ENCODE data around the gene ERI2. TPM values are rescaled to one million over a fixed set of nuclear protein-coding genes. Genes with fewer than 3 reads are reported as not detected.
"Not testable (repeated sequence)": the region's sequence is repeated elsewhere in the genome, so short reads cannot be mapped to it uniquely, and the experiment has no call there.

The ERI2 gene
- total RNA-seq, 1 donor from 2014 or later, result 27.1 TPM

DNA sequence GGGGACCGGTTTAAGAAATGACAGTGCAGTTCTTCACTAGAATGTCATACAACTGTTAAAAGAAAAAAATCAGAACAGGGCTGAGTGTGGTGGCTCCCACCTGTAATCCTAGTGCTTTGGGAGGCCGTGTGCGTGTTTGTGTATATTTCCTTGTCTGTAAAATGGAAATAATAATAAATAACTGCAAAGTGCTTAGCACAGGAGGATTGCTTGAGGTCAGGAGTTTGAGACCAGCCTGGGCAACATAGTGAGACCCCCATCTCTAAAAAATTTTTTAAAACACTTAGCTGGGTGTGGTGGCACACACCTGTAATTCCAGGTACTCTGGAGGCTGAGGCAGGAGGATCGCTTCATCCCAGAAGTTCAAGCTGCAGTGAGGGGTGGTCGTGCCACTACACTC lies 40.0 kb downstream of the ERI2 start:
- DNase-seq (ENCODE audit: low read depth), result no peak

DNA sequence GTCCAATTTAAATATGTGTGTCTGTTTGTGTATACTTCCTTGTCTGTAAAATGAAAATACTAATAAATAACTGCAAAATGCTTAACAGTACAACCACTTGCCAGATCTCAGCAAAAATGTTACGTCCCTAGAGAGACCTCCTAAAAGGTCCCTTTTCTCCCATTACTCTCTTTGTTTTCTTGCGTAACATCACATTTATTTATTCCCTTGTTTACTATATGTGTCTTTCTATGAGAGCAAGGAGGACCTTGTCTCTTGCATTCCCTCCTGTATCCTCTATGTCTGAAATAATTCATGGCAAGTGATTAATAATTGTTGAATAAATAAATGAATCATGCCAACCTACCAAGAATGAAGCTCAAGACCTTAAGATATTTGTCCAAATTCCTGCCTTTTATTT lies 40.5 kb downstream of the ERI2 start:
- DNase-seq (ENCODE audit: low read depth), result no peak

DNA sequence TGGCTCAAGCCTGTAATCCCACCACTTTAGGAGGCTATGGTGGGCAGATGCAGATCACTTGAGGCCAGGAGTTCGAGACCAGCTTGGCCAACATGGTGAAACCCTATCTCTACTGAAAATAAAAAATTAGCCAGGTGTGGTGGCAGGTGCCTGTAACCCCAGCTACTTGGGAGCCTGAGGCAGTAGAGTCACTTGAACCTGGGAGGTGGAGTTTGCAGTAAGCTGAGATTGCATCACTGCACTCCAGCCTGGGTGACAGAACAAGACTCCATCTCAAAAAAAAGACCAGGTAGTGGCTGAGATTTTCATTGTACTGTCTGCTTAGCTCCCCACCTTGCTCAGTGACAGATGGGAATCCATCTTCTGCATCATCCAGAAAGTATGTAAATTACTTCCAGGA lies 41.8 kb downstream of the ERI2 start:
- DNase-seq (ENCODE audit: low read depth), result not testable (repeated sequence)

DNA sequence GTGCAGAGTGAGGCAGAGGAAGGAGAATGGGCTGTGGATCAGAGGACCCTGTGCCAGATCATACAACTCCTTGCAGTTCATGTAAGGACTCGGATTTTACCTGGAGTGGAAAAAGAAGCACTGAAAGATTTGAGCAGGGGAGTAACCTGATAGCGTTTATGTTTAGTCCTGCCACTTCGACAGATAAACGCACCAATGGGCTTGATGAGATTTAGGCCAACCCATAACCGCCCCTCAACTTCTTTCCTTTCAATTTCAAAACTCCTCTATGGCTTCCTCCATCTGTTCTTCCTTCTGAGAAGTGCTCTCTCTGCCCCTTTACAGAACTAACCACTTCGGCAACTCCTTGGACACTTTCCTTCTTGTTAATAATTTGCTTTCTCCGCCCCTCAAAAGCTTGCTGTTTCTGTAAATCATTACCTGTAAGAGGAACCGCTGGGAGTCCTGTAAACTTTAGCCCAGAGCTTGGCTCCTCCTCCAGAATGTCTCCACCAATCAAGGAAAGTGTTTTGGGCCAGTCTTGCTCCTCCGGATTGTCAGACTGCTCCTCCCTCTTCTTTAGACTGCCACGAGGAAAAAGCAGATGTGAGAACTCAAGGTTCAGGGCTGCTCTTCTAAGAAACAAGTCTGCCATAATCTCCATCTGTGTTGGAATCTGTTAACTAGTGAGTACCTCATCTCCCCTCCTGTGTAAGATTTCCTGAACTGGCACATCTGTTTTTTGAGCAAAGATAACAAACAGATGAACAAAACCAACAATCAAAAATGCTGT lies 42.6 kb downstream of the ERI2 start, which contains the start of gene ACSM3:
Gene ACSM3, plus strand, starts transcription at position 554 of the 772 bp plus-strand sequence. CDS start 6,021 bp downstream, outside the sequence.
- peak; percentile 59 for DNase-seq (ENCODE audit: low read depth)

DNA sequence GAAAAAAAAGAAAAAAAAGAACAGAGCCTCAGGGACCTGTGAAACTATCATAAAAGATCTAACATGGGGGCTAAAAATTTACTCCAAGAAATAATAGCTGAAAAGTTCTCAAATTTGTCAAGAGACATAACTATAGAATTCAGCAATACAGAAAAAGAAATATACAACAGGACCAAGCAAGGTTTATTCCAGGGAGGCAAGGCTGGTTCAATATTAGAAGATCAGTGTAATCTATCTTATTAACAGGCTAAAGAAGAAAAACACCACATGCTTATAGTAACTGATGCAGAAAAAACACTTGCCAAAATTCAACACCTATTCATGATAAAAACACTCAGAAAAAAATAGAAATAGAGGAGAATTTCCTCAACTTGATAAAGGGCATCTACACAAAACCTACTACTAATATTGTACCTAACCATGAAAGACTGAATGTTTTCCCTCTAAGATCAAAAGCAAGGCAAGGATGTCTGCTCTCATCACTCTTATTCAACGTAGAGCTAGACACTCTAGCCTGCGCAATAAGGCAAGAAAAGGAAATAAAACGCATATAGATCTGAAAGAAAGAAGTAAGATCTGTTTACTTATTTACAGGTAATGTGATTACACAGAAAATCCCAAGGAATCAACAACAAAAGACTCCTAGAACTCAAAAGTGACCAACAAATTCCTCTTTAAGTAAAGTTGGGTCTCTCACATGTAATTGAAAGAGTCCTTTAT lies 43.7 kb downstream of the ERI2 start:
- DNase-seq (ENCODE audit: low read depth), result no peak

DNA sequence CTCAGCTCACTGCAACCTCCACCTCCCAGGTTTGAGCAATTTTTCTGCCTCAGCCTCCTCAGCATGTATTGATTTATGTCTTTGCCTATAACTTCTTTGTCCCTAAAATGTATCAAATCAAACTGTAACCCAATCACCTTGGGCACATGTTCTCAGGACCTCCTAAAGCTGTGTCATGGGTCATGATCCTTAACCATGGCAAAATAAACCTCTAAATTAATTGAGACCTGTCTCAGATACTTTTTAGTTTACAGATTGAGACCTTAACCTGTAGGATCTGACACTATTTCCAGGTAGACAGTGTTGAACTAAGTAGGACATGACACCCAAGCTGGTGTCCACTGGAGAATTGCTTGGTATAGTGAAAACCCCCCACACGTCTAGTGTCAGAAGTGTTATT lies 45.1 kb downstream of the ERI2 start:
- no peak for DNase-seq (ENCODE audit: low read depth)

DNA sequence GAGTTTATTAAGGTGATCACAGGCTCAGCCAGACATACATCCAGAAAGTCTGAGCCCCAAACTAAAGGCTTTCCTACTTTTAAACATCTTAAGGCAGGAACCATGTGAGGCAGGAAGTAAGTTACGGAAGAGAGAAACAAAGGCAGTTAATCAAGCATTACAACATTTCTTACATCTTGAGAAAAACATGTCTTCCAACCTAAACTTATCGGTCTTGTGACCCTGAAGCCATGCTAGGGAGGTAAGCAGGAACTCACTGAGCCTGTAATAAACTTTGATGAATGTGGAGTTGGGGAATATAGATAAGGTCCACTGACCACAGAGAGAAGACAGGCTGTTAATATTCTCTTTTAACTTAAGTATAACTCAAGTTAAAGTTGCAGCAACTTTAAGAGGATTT lies 45.9 kb downstream of the ERI2 start:
- no peak for DNase-seq (ENCODE audit: low read depth)

DNA sequence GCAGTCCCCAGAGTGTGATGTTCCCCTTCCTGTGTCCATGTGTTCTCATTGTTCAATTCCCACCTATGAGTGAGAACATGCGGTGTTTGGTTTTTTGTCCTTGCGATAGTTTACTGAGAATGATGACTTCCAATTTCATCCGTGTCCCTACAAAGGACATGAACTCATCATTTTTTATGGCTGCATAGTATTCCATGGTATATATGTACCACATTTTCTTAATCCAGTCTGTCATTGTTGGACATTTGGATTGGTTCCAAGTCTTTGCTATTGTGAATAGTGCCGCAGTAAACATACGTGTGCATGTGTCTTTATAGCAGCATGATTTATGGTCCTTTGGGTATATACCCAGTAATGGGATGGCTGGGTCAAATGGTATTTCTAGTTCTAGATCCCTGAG lies 50.5 kb downstream of the ERI2 start:
- DNase-seq (ENCODE audit: low read depth), result not testable (repeated sequence)

DNA sequence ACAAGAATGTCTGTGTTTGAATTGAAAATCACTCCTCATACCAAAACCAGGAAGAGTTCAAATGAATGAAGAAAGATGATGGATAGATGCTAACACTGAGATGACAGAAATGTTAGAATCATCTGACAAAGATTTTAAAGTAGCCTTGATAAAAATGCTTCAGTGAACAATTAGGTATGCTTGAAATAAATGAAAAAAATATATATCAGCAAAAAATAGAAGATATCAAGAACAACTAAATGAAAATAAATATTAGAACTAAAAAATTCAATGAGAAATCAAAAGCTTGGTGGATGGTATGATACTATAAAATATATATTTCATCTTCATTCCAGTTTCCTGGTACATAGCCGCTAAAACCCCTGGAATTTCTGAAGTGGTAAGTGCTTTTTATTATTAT lies 51.0 kb downstream of the ERI2 start:
- no peak for DNase-seq (ENCODE audit: low read depth)

DNA sequence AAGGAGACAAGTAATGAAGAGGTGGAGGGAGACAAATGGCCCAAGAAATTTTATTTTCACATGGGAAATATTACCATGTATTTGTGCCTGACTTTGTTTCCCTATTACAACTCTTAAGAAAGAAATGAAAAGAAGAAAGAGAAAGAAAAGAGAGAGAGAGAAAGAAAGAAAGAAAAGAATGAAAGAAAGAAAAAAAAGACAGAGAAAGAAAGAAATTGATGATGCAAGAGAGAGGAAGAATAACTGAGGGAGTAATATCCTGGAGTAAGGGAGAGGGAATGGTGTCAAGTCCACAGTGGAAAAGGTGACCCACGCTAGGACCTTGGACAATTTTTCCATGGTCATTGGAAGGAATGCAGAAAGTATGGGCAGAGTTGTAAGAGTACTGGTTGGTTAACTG lies 52.5 kb downstream of the ERI2 start:
- DNase-seq (ENCODE audit: low read depth), result no peak

DNA sequence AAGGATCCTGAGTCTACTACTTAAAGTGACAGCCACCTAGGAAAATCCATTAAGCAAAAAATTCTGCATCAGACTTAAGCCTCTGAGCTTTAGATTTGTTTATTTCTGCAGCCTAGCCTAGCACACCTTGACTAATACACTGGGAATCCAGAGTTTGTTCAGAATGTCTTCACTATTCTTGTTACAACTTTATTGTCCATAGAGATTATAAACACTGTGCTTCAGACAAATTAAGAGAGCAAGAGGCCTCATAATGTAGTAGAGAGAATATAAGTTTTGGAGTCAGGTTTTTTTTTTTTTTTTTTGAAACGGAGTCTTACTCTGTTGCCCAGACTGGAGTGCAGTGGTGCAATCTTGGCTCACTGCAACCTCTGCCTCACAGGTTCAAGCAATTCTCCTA lies 55.7 kb downstream of the ERI2 start:
- DNase-seq (ENCODE audit: low read depth), result no peak

DNA sequence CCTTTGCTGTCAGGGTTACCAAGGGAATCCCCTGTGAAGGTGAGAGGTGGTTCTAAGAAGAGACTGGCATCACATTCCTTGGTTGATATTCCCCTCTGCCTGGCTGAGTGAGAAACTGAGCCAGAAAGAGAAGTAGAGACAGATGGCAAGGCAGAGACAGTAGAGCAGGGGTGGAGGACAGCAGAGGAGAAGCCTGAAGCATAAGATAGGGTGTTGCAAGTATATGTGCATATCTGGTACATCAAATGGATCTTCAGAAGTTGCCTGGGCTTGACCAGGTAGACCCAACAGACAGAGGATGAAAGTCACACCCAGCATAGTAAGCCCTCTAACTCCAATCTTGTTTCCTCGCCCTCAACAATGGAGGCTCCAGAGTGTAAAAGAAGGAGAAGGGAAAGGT lies 56.8 kb downstream of the ERI2 start:
- DNase-seq (ENCODE audit: low read depth), result no peak

DNA sequence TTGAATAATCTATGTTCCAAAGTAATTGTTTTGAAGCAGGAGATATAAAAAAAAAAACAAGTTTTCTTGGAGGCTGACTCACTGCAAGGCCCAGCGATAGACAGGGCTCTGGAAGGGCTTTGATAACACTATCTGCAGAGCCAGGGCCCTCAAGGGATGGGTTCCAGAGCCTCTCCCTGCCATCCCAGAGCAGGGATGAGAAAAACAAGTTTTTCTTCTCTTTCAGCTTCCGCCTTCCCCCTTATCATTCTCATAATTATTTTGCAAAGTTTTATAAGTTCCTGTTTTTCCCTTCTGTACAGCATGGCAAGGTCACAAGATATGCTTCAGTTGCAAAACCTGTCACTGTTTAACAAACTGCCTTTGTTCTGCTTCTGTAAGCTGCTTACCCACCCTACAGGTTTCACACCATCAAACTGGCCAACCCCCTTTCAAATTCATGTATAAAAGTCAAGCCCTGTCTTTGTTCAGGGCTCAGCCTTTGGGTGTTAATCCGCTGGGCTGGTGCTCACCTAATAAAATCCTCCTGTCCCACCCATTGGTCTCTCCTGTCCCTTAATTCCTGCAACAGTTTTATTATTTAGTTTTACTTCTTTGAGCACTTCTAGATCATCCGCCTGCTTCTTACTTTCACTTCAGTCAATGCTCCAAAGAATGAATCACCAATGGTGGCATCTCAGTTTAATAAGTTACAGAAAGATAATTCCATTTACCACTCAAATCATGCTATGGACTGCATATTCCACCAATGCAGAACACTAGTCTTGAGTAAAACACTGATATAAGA lies 59.0 kb downstream of the ERI2 start:
- DNase-seq (ENCODE audit: low read depth), result no peak

DNA sequence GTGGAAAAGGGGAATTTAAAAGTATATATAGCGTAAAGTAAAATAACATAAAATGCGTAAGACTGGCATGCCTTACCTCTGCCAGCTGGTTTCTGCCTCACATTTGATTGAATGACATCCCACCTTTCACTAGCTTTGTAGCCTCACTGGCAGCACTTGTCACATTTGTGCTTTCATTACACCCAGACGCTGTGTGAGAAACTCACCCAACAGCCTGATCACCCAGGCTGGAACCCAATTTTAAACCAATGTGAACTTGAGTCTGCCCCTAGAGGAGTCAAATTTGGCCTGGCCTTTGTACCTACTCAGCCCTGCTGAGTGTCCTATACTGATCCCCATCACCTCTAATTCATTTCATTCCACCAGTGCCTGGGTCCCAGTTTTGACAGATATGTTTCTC lies 59.8 kb downstream of the ERI2 start:
- no peak for DNase-seq (ENCODE audit: low read depth)

Other genes with a start within 250 kb of the ERI2 start
- not detected in 2 replicates for gene ACSM2B, start 230.1 kb downstream of the ERI2 start, total RNA-seq
- not detected in 2 replicates for gene ACSM1, start 108.8 kb downstream of the ERI2 start, total RNA-seq
- gene THUMPD1, start 64.7 kb downstream of the ERI2 start, total RNA-seq, result 41.0 and 50.5 TPM in 2 replicates
- not detected in 2 replicates for gene ACSM3, start 42.5 kb downstream of the ERI2 start, total RNA-seq
- gene REXO5, start 55 bp upstream of the ERI2 start, total RNA-seq, result 5.7 and 7.2 TPM in 2 replicates
- 18.8 TPM in 2 replicates for gene DCUN1D3, start 93.9 kb upstream of the ERI2 start, total RNA-seq
- 54.9 and 77.8 TPM in 2 replicates for gene LYRM1, start 94.3 kb upstream of the ERI2 start, total RNA-seq

All from myocyte (in vitro differentiated cells).